ENCODE results near the gene CAND1.

DNA sequence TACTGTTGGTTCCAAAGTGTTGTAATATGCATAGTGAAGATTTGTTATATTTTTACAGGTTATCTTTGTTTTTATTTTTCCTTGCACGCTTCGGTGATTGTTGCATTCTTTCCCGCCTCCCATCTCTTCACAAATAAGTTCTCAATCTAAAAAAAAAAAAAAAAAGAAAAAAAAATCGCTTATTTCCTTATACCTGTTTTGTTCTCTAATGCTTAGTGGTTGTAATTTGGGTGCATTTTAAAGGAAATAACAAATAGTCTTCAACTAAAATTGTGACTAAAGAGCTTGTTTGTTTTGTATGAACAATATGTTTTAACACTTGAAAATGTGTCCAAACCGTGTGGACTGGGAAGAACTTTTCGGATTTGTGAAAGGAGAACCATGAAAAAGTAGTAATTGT lies 1.5 kb downstream of the CAND1 start:
- TF ChIP-seq, protein P1, sequence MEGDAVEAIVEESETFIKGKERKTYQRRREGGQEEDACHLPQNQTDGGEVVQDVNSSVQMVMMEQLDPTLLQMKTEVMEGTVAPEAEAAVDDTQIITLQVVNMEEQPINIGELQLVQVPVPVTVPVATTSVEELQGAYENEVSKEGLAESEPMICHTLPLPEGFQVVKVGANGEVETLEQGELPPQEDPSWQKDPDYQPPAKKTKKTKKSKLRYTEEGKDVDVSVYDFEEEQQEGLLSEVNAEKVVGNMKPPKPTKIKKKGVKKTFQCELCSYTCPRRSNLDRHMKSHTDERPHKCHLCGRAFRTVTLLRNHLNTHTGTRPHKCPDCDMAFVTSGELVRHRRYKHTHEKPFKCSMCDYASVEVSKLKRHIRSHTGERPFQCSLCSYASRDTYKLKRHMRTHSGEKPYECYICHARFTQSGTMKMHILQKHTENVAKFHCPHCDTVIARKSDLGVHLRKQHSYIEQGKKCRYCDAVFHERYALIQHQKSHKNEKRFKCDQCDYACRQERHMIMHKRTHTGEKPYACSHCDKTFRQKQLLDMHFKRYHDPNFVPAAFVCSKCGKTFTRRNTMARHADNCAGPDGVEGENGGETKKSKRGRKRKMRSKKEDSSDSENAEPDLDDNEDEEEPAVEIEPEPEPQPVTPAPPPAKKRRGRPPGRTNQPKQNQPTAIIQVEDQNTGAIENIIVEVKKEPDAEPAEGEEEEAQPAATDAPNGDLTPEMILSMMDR (IDR thresholded peaks at IDR 0.05), result no peak
- TF ChIP-seq EZH2 (IDR thresholded peaks at IDR 0.05), result no peak
- no peak for TF ChIP-seq EZH2phosphoT487 (IDR thresholded peaks at IDR 0.05)
